Lower lobe of right lung (tissue), 2 donors: ENCODE measurements around the gene CYBRD1. TPM values are rescaled to one million over a fixed set of nuclear protein-coding genes. Genes with fewer than 3 reads are reported as not detected.
"Not testable (repeated sequence)": the region's sequence is repeated elsewhere in the genome, so short reads cannot be mapped to it uniquely, and the experiment has no call there.

Source experiments
- ATAC-seq, 2 donors: fragments of 200-7000 bp; cut with Tn5 transposase; one replicate each; pipeline ENCODE4 v1.9.1; 2020 to 2022; ENCODE audit warnings: mild to moderate bottlenecking in 2 of 2, moderate library complexity in 2 of 2
- DNase-seq: peaks from one replicate; pipeline ENCODE4 v3.0.0-alpha.2; 2020
- H3K27ac ChIP-seq: fragments of 200-600 bp; one replicate; pipeline ENCODE4 v1.8.0; 2022
- H3K27me3 ChIP-seq: fragments of 200-600 bp; one replicate; pipeline ENCODE4 v1.8.0; 2022; ENCODE audit warnings: low read depth
- H3K36me3 ChIP-seq: fragments of 200-600 bp; one replicate; pipeline ENCODE4 v1.8.0; 2022; ENCODE audit warnings: mild to moderate bottlenecking
- H3K4me1 ChIP-seq: fragments of 200-600 bp; one replicate; pipeline ENCODE4 v1.8.0; 2022
- H3K4me3 ChIP-seq: fragments of 200-600 bp; one replicate; pipeline ENCODE4 v1.8.0; 2022; ENCODE audit warnings: mild to moderate bottlenecking
- H3K9me3 ChIP-seq: fragments of 200-600 bp; one replicate; pipeline ENCODE4 v1.8.0; 2022
- intact Hi-C: fragments of 100-400 bp; cut with DNase I; formaldehyde crosslinking; loops from one replicate; pipeline ENCODE4 v1.11.0; 2022
- total RNA-seq: library from RNA; stranded (reverse); fragmentation: NEBNext Ultra II Directional; extraction: Animal tissue kit (Norgen Biotek cat#: 25700); gene quantifications from one replicate; pipeline ENCODE4 v1.2.1, GENCODE V29; 2021
- TF ChIP-seq, protein P1 (sequence below): fragments of 200-600 bp; IDR thresholded peaks from one replicate; pipeline ENCODE4 v1.8.0; 2022; ENCODE audit warnings: antibody characterized with exemption, mild to moderate bottlenecking
- donor health status: DM: no; HTN: yes; CAD: no; lungs with severe emphysema.

Gene CYBRD1
- total RNA-seq, 1 donor from 2014 or later = 262 TPM

DNA sequence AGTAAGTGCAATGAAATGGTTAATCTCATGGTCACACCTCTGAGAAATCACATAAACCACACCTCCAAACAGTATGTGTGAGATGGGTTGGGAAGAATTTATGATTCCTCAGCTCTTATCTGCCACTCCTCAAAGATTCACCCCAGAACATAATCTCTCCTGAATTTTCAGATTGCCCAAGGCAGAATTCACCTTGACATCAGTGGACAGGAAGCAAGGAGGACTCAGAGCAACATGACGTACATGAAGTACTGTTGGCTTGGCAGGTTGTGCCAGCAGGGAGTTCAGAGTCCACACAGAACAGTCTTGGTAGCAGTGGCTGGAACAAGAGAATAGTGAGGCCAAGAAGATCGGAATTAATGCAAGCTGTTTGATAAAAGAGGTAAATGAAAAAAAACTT lies 31.7 kb upstream of the CYBRD1 start:
- H3K4me1 ChIP-seq = no peaks in the 10 kb centered on the region
- no peak for DNase-seq
- H3K4me3 ChIP-seq = no peak overlapping the region
- intact Hi-C loops = no loop called here
- H3K27me3 ChIP-seq = no peaks in the 10 kb centered on the region
- ATAC-seq = no peak
- TF ChIP-seq, protein P1, sequence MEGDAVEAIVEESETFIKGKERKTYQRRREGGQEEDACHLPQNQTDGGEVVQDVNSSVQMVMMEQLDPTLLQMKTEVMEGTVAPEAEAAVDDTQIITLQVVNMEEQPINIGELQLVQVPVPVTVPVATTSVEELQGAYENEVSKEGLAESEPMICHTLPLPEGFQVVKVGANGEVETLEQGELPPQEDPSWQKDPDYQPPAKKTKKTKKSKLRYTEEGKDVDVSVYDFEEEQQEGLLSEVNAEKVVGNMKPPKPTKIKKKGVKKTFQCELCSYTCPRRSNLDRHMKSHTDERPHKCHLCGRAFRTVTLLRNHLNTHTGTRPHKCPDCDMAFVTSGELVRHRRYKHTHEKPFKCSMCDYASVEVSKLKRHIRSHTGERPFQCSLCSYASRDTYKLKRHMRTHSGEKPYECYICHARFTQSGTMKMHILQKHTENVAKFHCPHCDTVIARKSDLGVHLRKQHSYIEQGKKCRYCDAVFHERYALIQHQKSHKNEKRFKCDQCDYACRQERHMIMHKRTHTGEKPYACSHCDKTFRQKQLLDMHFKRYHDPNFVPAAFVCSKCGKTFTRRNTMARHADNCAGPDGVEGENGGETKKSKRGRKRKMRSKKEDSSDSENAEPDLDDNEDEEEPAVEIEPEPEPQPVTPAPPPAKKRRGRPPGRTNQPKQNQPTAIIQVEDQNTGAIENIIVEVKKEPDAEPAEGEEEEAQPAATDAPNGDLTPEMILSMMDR = no peak
- H3K36me3 ChIP-seq = no peaks in the 10 kb centered on the region
- no peak overlapping the region for H3K27ac ChIP-seq
- no peaks in the 10 kb centered on the region for H3K9me3 ChIP-seq

DNA sequence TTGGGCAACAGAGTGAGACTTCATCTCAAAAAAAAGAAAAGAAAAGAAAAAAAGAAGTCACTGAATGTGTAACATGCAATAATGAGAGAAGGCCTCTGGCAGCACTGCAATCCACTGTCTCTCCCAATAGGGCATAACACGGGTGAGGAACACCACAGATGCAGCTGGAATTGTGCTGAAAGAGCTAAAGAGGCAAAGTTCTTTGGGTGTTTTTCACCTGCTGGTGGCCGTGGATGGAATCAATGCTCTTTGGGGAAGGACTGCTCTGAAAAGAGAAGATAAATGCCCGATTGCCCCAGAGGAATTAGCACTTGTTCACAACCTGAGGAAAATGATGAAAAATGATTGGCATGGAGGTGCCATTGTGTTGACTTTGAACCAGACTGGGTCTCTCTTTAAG lies 31.0 kb upstream of the CYBRD1 start:
- ATAC-seq = no peak
- TF ChIP-seq, protein P1 = no peak
- H3K4me1 ChIP-seq = no peaks in the 10 kb centered on the region

DNA sequence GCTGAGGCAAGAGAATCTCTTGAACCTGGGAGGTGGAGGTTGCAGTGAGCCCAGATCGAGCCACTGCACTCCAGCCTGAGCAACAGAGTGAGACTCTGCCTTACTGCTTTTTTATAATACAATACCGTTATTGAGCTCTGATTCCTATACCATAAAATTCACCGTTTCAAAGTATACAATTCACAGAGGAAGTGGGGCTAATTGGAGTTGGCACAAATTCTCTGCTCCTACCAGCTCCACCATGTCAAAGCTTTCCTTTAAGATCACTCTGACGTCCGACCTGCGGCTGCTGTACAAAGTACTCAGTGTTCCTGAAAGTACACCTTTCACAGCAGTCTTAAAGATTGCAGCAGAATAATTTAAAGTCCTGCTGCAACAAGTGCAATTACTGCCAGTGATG lies 29.6 kb upstream of the CYBRD1 start:
- ATAC-seq (no peak), DNase-seq (no peak)
- H3K27me3 ChIP-seq = no peaks in the 10 kb centered on the region
- no peak overlapping the region for H3K4me3 ChIP-seq
- TF ChIP-seq, protein P1 = no peak
- no peak overlapping the region for H3K27ac ChIP-seq
- H3K4me1 ChIP-seq = no peaks in the 10 kb centered on the region
- no peaks in the 10 kb centered on the region for H3K36me3 ChIP-seq
- H3K9me3 ChIP-seq = no peaks in the 10 kb centered on the region
- intact Hi-C loops = no loop called here

More for the DNA sequence above, 31.0 kb upstream of the CYBRD1 start:
- Histone ChIP-seq H3K9me3 (no peaks in the 10 kb centered on the region), H3K27me3 (no peaks in the 10 kb centered on the region), H3K36me3 (no peaks in the 10 kb centered on the region), H3K4me3 (no peak overlapping the region), H3K27ac (no peak overlapping the region)
- DNase-seq = no peak
- intact Hi-C loops = no loop called here

DNA sequence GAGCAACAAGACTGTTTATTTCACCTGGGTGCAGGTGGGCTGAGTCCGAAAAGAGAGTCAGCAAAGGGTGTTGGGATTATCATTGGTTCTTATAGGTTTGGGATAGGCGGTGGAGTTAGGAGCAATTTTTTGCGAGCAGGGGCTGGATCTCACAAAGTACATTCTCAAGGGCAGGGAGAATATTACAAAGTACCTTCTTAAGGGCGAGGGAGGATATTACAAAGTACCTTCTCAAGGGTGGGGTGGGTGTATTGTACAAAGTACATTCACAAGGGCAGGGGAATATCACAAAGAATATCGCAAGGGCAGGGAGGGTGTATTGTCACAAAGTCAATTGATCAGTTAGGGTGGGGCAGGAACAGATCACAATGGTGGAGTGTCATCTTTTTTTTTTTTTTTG lies 24.6 kb upstream of the CYBRD1 start:
- H3K4me3 ChIP-seq, DNase-seq, H3K9me3 ChIP-seq, intact Hi-C loops, H3K4me1 ChIP-seq, H3K27me3 ChIP-seq, H3K36me3 ChIP-seq, H3K27ac ChIP-seq, ATAC-seq: not testable (repeated sequence)

DNA sequence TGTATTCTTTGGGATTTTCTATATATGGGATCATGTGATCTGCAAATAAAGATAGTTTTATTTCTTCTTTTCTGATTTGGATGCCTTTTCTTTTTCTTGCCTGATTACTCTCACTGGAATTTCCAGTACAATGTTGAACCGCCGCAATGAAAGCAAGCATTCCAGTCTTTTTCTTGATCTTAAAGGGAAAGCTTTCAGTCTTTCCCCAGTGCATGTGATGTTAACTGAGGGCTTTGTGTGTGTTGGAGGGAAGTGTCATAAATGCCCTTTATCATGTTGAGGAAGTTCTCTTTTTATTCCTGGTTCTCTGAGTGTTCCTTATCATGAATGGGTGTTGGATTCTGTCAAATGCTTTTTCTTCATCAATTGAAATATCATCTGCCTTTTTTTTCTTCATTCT lies 16.9 kb upstream of the CYBRD1 start:
- Histone ChIP-seq H3K36me3 (no peaks in the 10 kb centered on the region), H3K9me3 (no peaks in the 10 kb centered on the region), H3K4me3 (no peak overlapping the region), H3K4me1 (no peaks in the 10 kb centered on the region), H3K27ac (no peak overlapping the region), H3K27me3 (no peaks in the 10 kb centered on the region)
- TF ChIP-seq, protein P1 = no peak
- DNase-seq = no peak
- intact Hi-C loops = no loop called here
- ATAC-seq = no peak

DNA sequence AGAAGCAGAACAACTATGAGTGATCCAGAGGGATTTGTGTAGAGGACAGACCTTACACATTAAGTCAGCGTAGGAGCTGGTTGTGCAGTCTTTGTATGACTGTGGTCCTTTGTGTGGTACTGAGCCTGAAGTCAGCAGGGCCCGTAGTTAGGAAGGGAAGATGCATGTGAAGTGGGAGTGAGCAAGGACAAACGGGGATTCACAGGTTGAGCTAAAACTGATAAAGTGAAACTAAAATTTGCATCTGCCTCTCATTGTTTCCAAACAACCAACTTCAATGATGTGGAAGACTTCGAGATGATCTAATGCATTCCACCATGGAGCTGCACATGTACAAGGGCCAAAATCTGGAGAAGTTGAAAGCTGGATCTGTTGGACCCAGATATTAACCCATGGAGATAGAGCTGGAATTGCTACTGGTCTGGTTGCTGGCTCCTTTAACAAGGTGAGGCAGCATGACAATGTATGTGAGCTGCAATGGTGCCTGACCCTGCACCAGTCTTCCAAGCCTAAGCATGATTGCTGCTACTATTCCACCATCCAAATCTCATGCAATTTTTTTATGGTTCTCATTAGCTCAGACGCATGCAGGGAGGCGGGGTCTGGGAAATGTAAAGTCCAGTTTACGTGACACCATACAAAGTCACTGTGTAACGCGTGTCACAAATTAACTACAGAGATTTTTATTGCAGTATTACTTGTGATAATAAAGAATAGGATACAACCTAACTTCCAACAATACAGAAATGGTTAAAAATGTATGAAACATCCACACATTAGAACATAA lies 12.1 kb upstream of the CYBRD1 start:
- TF ChIP-seq, protein P1 = no peak
- intact Hi-C loops = no loop called here
- no peak for DNase-seq
- no peaks in the 10 kb centered on the region for H3K4me1 ChIP-seq
- H3K4me3 ChIP-seq = no peak overlapping the region
- no peak for ATAC-seq
- no peaks in the 10 kb centered on the region for H3K27me3 ChIP-seq
- H3K9me3 ChIP-seq = no peaks in the 10 kb centered on the region
- H3K36me3 ChIP-seq = no peaks in the 10 kb centered on the region
- no peak overlapping the region for H3K27ac ChIP-seq
